Right atrium auricular region (tissue), 2 donors: Measurements from ENCODE around the gene PTPRN2. TPM values are rescaled to one million over a fixed set of nuclear protein-coding genes. Genes with fewer than 3 reads are reported as not detected.
"Not testable (repeated sequence)": the region's sequence is repeated elsewhere in the genome, so short reads cannot be mapped to it uniquely, and the experiment has no call there.

Experiments
- DNase-seq: peaks from one replicate; pipeline ENCODE4 v3.0.0-alpha.2; 2019; ENCODE audit warnings: low spot score
- H3K27ac ChIP-seq, 2 donors: fragments of 200-600 bp; sonication (generic); 1 replicate in 1 of 2; 2 replicates in 1 of 2; pipeline ENCODE4 v1.5.1; 2016 to 2019
- H3K27me3 ChIP-seq, 2 donors: fragments of 200-600 bp; sonication (generic); one replicate each; pipeline versions ENCODE4 v1.5.1 to v1.6.0; 2017 to 2019
- H3K36me3 ChIP-seq: fragments of 200-600 bp; sonication (generic); one replicate; pipeline ENCODE4 v1.5.1; 2016
- H3K4me1 ChIP-seq, 2 donors: fragments of 200-600 bp; sonication (generic); one replicate each; pipeline versions ENCODE4 v1.5.1 to v1.6.0; 2017 to 2019
- H3K4me3 ChIP-seq, 2 donors: fragments of 200-600 bp; sonication (generic); 1 replicate in 1 of 2; 2 replicates in 1 of 2; pipeline ENCODE4 v1.5.1; 2017 to 2019; ENCODE audit warnings: mild to moderate bottlenecking in 1 of 2, moderate library complexity in 1 of 2
- H3K9me3 ChIP-seq, 2 donors: fragments of 200-600 bp; sonication (generic); one replicate each; pipeline ENCODE4 v1.5.1; 2019
- CTCF ChIP-seq, 2 donors: fragments of 200-600 bp; sonication (generic); IDR thresholded peaks; one replicate each; pipeline ENCODE4 v1.5.1; 2019; ENCODE audit warnings: antibody characterized with exemption in 2 of 2
- total RNA-seq, 2 donors: library from RNA; depleted of rRNA; stranded (reverse); fragments of >200 nt; gene quantifications; one replicate each; pipeline ENCODE4 v1.1.0, GENCODE V29; 2016

Gene PTPRN2
- total RNA-seq, 2 donors from 2014 or later: 2.6 to 2.7 TPM

GRCh38 chr7:157923903-157924630 is 663.6 kb downstream of the PTPRN2 start:
- H3K4me1 ChIP-seq: no peaks in the 10 kb centered on the region
- TF ChIP-seq CTCF (IDR thresholded peaks at IDR 0.05): no peak
- H3K36me3 ChIP-seq: no peaks in the 10 kb centered on the region
- H3K9me3 ChIP-seq: no peaks in the 10 kb centered on the region
- H3K4me3 ChIP-seq: no peak overlapping the region
- no peak for DNase-seq
- no peaks in the 10 kb centered on the region for H3K27me3 ChIP-seq
- no peak overlapping the region for H3K27ac ChIP-seq

GRCh38 chr7:157922576-157922975 is 665.0 kb downstream of the PTPRN2 start:
- no peak for DNase-seq
- no peak for TF ChIP-seq CTCF (IDR thresholded peaks at IDR 0.05)
- no peak overlapping the region for H3K4me3 ChIP-seq
- H3K9me3 ChIP-seq: no peaks in the 10 kb centered on the region
- no peak overlapping the region for H3K27ac ChIP-seq
- H3K27me3 ChIP-seq: no peaks in the 10 kb centered on the region
- H3K4me1 ChIP-seq: no peaks in the 10 kb centered on the region
- no peaks in the 10 kb centered on the region for H3K36me3 ChIP-seq

GRCh38 chr7:157918326-157919080 is 669.1 kb downstream of the PTPRN2 start:
- DNase-seq: no peak
- Histone ChIP-seq H3K27ac (no peak overlapping the region), H3K4me3 (no peak overlapping the region), H3K27me3 (no peaks in the 10 kb centered on the region), H3K9me3 (peaks cover 0 to 12% of the 10 kb centered on the region in 2 donors), H3K36me3 (no peaks in the 10 kb centered on the region), H3K4me1 (no peaks in the 10 kb centered on the region)
- no peak for TF ChIP-seq CTCF (IDR thresholded peaks at IDR 0.05)

- DNase-seq: no peak
- H3K27ac ChIP-seq: no peak overlapping the region
- no peaks in the 10 kb centered on the region for H3K36me3 ChIP-seq
- TF ChIP-seq CTCF (IDR thresholded peaks at IDR 0.05): no peak
- peaks cover 0 to 12% of the 10 kb centered on the region in 2 donors for H3K9me3 ChIP-seq
- no peaks in the 10 kb centered on the region for H3K4me1 ChIP-seq
- no peaks in the 10 kb centered on the region for H3K27me3 ChIP-seq
- H3K4me3 ChIP-seq: no peak overlapping the region
Observed at GRCh38 chr7:157916946-157917640, 670.5 kb downstream of the PTPRN2 start.

- Histone ChIP-seq H3K9me3 (peaks cover 0 to 12% of the 10 kb centered on the region in 2 donors), H3K4me3 (no peak overlapping the region), H3K27ac (no peak overlapping the region), H3K27me3 (no peaks in the 10 kb centered on the region), H3K36me3 (no peaks in the 10 kb centered on the region), H3K4me1 (no peaks in the 10 kb centered on the region)
- TF ChIP-seq CTCF (IDR thresholded peaks at IDR 0.05): no peak
- no peak for DNase-seq
Observed at GRCh38 chr7:157910446-157910845, 677.2 kb downstream of the PTPRN2 start.

GRCh38 chr7:157910045-157910444 is 677.6 kb downstream of the PTPRN2 start:
- not testable (repeated sequence) for H3K27ac ChIP-seq, DNase-seq, H3K36me3 ChIP-seq, H3K4me1 ChIP-seq, H3K4me3 ChIP-seq, H3K9me3 ChIP-seq, H3K27me3 ChIP-seq
